Mesothelial cell of epicardium (in vitro differentiated cells): ENCODE data around the gene ALS2. TPM values are rescaled to one million over a fixed set of nuclear protein-coding genes. Genes with fewer than 3 reads are reported as not detected.

Source experiments
- DNase-seq, 2 experiments: peaks; one replicate each; pipeline ENCODE4 v3.0.0; 2021; ENCODE audit warnings: low spot score in 2 of 2; ENCODE audit not compliant: unreplicated experiment in 2 of 2
- H3K27ac Mint-ChIP-seq: 2 replicates; pipeline ENCODE4 v1.8.0; 2021; ENCODE audit warnings: mixed read lengths
- H3K27me3 Mint-ChIP-seq: 2 replicates; pipeline ENCODE4 v1.8.0; 2021; ENCODE audit warnings: low read depth, mixed read lengths
- H3K36me3 Mint-ChIP-seq: 2 replicates; pipeline ENCODE4 v1.8.0; 2021; ENCODE audit warnings: mixed read lengths
- H3K4me1 Mint-ChIP-seq: 2 replicates; pipeline ENCODE4 v1.8.0; 2021; ENCODE audit warnings: mixed read lengths
- H3K4me3 Mint-ChIP-seq: 2 replicates; pipeline ENCODE4 v1.8.0; 2021; ENCODE audit warnings: mild to moderate bottlenecking, moderate library complexity, mixed read lengths
- H3K9me3 Mint-ChIP-seq: 2 replicates; pipeline ENCODE4 v1.8.0; 2021; ENCODE audit warnings: mixed read lengths
- CTCF ChIP-seq: fragments of 200-600 bp; sonication (generic); IDR thresholded peaks from one replicate; pipeline ENCODE4 v1.5.0; 2021; ENCODE audit warnings: antibody characterized with exemption; ENCODE audit not compliant: unreplicated experiment
- total RNA-seq: library from RNA; stranded (reverse); gene quantifications from 3 replicates; pipeline ENCODE4 v1.2.1, GENCODE V29; 2021

ALS2 gene
- total RNA-seq, 1 donor from 2014 or later, result 36.1 TPM

- DNase-seq, result no peak
- peaks cover 7% of the 10 kb centered on the region for H3K4me1 Mint-ChIP-seq
- no peak overlapping the region for H3K4me3 Mint-ChIP-seq
- no peak for TF ChIP-seq CTCF
- H3K27me3 Mint-ChIP-seq, result peaks cover 2% of the 10 kb centered on the region
- H3K9me3 Mint-ChIP-seq, result no peaks in the 10 kb centered on the region
- no peak overlapping the region for H3K27ac Mint-ChIP-seq
- H3K36me3 Mint-ChIP-seq, result no peaks in the 10 kb centered on the region
Observed at GRCh38 chr2:201654616-201655384, 125.9 kb downstream of the ALS2 start.

GRCh38 chr2:201653221-201653620, 127.5 kb downstream of the ALS2 start:
- H3K4me1 Mint-ChIP-seq, result peaks cover 7% of the 10 kb centered on the region
- TF ChIP-seq CTCF, result no peak
- no peaks in the 10 kb centered on the region for H3K9me3 Mint-ChIP-seq
- peaks cover 2% of the 10 kb centered on the region for H3K27me3 Mint-ChIP-seq
- no peak overlapping the region for H3K27ac Mint-ChIP-seq
- no peak overlapping the region for H3K4me3 Mint-ChIP-seq
- H3K36me3 Mint-ChIP-seq, result no peaks in the 10 kb centered on the region
- no peak for DNase-seq

Other genes with a start within 250 kb of the ALS2 start
- 44.1 to 52.7 TPM (median 50.0 TPM) in 3 replicates for gene TMEM237, start 137.4 kb downstream of the ALS2 start, total RNA-seq
- 0.18 to 0.27 TPM (median 0.27 TPM) in 3 replicates for gene MPP4, start 82.3 kb downstream of the ALS2 start, total RNA-seq
- 6.8 to 7.3 TPM (median 7.2 TPM) in 3 replicates for gene CDK15, start 25.6 kb upstream of the ALS2 start, total RNA-seq